HepG2 (cell line): Measurements from ENCODE around the gene SMIM24. TPM values are rescaled to one million over a fixed set of nuclear protein-coding genes. Genes with fewer than 3 reads are reported as not detected.

Source experiments
- ATAC-seq: fragments of 200-7000 bp; cut with Tn5 transposase; 3 replicates; pipeline ENCODE4 v1.9.1; 2020; ENCODE audit warnings: mild to moderate bottlenecking, moderate library complexity
- BruUV-seq: library from RNA; stranded (reverse); fragments of 400-500 nt; replicated peaks from 2 replicates; lab custom pipeline; 2021; lab: Mats Ljungman, UMichigan
- CTCF ChIA-PET: fragments of 300-600 bp; formaldehyde crosslinking; extraction: SDS; loops from one replicate; lab custom pipeline; 2021; ENCODE audit warnings: low total read pairs, inconsistent platforms, low intra/inter-chr PET ratio; lab: Yijun Ruan, JAX
- POLR2A ChIA-PET: fragments of 350-600 bp; sonication (Branson Sonifier 250); formaldehyde crosslinking; loops from one replicate; lab custom pipeline; 2020; ENCODE audit warnings: antibody characterized with exemption, inconsistent platforms; lab: Yijun Ruan, JAX
- DNase-seq: peaks from one replicate; pipeline ENCODE4 v3.0.0-alpha.2; 2015; ENCODE audit warnings: low spot score
- FAIRE-seq: peaks from 3 replicates; lab custom pipeline; 2011; peaks lifted over from hg19 to GRCh38; lab: Jason Lieb, UNC
- H2AFZ ChIP-seq: one replicate; pipeline ENCODE4 v1.6.1; 2011; ENCODE audit warnings: low read length, inconsistent platforms
- H3K27ac ChIP-seq: fragments of 300-600 bp; 3 replicates; pipeline ENCODE4 v1.8.0; 2011; ENCODE audit warnings: mixed run types, mild to moderate bottlenecking, mixed read lengths, low read length, inconsistent platforms; ENCODE audit not compliant: insufficient read depth; ENCODE audit errors: extremely low read length
- H3K27me3 ChIP-seq, 2 experiments: fragments of 200-600 bp in 1 of 2; 2 replicates in 1 of 2; 3 replicates in 1 of 2; pipeline versions ENCODE4 v1.6.0 to v1.8.0; 2011; ENCODE audit warnings: low read length in 2 of 2, mild to moderate bottlenecking in 2 of 2, moderate library complexity in 2 of 2, inconsistent platforms in 1 of 2; ENCODE audit not compliant: insufficient read depth in 2 of 2, control insufficient read depth in 1 of 2
- H3K36me3 ChIP-seq, 2 experiments: fragments of 200-600 bp in 1 of 2; replicated peaks in 1 of 2; 2 replicates in 1 of 2; 3 replicates in 1 of 2; pipeline versions ENCODE4 v1.5.1 to v1.8.0; 2011; ENCODE audit warnings: low read length in 2 of 2, inconsistent platforms in 1 of 2; ENCODE audit not compliant: insufficient read depth in 2 of 2, control insufficient read depth in 1 of 2
- H3K4me1 ChIP-seq: 2 replicates; pipeline ENCODE4 v1.5.1; 2012; ENCODE audit warnings: low read length, inconsistent platforms; ENCODE audit not compliant: insufficient read depth
- H3K4me2 ChIP-seq: 2 replicates; pipeline ENCODE4 v1.6.0; 2011; ENCODE audit warnings: low read depth, low read length, inconsistent platforms
- H3K4me3 ChIP-seq, 3 experiments: fragments of 200-600 bp in 1 of 3; sonication (generic), shearing (Covaris generic) in 1 of 3; replicated peaks in 1 of 3; 2 replicates each; pipeline ENCODE4 v1.5.1; 2011 to 2016; ENCODE audit warnings: low read length in 3 of 3, inconsistent platforms in 2 of 3, low read depth in 2 of 3, mild to moderate bottlenecking in 2 of 3, control low read depth in 1 of 3, mixed read lengths in 1 of 3; ENCODE audit not compliant: insufficient read depth in 1 of 3
- H3K79me2 ChIP-seq: one replicate; pipeline ENCODE4 v1.6.1; 2011; ENCODE audit warnings: low read length, inconsistent platforms; ENCODE audit not compliant: insufficient read depth
- H3K9ac ChIP-seq: 2 replicates; pipeline ENCODE4 v1.6.0; 2011; ENCODE audit warnings: mild to moderate bottlenecking, low read depth, low read length, inconsistent platforms; ENCODE audit not compliant: insufficient read depth
- H3K9me3 ChIP-seq: 2 replicates; pipeline ENCODE4 v1.5.1; 2012; ENCODE audit warnings: mild to moderate bottlenecking, low read length
- H4K20me1 ChIP-seq: 2 replicates; pipeline ENCODE4 v1.6.0; 2011; ENCODE audit warnings: inconsistent platforms, mild to moderate bottlenecking, low read length, moderate library complexity; ENCODE audit not compliant: insufficient read depth
- AGO2 ChIP-seq: fragments of 200-400 bp; formaldehyde crosslinking; optimal IDR thresholded peaks from 2 replicates; pipeline ENCODE3; 2017; ENCODE audit warnings: mild to moderate bottlenecking, low read depth, low read length, moderate library complexity
- WGBS: methylation state at CpG from one replicate; pipeline ENCODE4 v1.1.6; 2017; ENCODE audit warnings: low lambda C conversion rate; 5-methylcytosine and 5-hydroxymethylcytosine counted together
- in situ Hi-C: cut with HindIII; loops from 2 replicates; pipeline ENCODE4 v1.10.0; 2017; ENCODE audit warnings: low pct_unique_long_range_greater_than_20kb; ENCODE audit not compliant: extremely low pct_ligation_motif_present
- intact Hi-C: fragments of 100-400 bp; cut with micrococcal nuclease; formaldehyde crosslinking; loops from one replicate; pipeline ENCODE4 v1.10.0; 2022; ENCODE audit not compliant: unreplicated experiment
- polyA plus RNA-seq, 8 experiments: library from polyadenylated mRNA; depleted of rRNA in 3 of 8; stranded (reverse) in 7 of 8; unstranded in 1 of 8; fragments of >200 nt; fragmentation: Illumina TruSeq in 4 of 8; extraction: Trizol in 4 of 8; gene quantifications; 2 replicates each; pipeline versions ENCODE4 v1.2.1 to v1.2.3, GENCODE V29; 2011 to 2016; ENCODE audit warnings: low read depth in 4 of 8, missing spikeins in 1 of 8, mixed read lengths in 1 of 8; ENCODE audit not compliant: insufficient read depth in 1 of 8
- total RNA-seq, 5 experiments: library from RNA; depleted of rRNA; stranded (reverse); fragments of >200 nt; fragmentation: Illumina TruSeq; extraction: Trizol; gene quantifications; 2 replicates each; pipeline ENCODE4 v1.2.3, GENCODE V29; 2016; ENCODE audit warnings: low read depth in 1 of 5
- TF ChIP-seq, protein P1 (sequence below): sonication (generic); formaldehyde crosslinking; IDR thresholded peaks from 2 replicates; pipeline ENCODE4 v1.5.1; 2020; ENCODE audit warnings: mild to moderate bottlenecking, missing genetic modification reagents, borderline replicate concordance

The SMIM24 gene
- total and polyA plus RNA-seq, 2 of the 13 experiments (the other 11 are each of a cell fraction or from before 2014, with no cell fraction given): 11.2 to 70.6 TPM

DNA sequence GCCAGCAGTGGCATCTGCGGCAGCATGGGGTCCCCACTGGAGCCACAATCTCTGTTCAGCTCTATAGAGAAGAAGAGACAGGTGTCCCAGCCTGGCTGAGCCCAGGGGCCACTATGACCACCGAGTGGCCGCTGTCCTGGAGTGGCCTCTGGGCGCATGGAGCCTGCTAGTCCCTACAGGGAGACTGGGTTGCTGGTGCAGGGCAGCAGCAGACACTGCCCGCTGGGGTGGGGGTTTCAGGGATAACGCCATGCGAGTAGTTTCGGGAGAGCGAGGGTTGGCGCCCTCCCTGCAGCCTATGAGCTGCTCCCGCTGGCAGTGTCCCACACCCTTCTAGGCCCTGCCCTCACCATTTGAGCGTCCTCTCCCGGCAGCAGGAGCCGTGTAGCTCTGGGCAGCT lies 47.8 kb upstream of the SMIM24 start:
- CTCF ChIA-PET: no interaction called here
- no peak for FAIRE-seq
- Histone ChIP-seq H3K4me2 (no peak overlapping the region), H3K9ac (no peak overlapping the region), H3K27me3 (no peaks in the 10 kb centered on the region), H3K27ac (no peak overlapping the region), H3K36me3 (peaks cover 27 to 41% of the 10 kb centered on the region in 2 experiments), H3K9me3 (no peaks in the 10 kb centered on the region), H3K4me1 (no peaks in the 10 kb centered on the region), H4K20me1 (0 out of 2 replicates have a peak, but pooled peaks cover 2% of the 10 kb centered on the region)
- in situ Hi-C loops: no loop called here
- intact Hi-C loops: no loop called here
- BruUV-seq: no TSS peak
- no peak for DNase-seq
- TF ChIP-seq AGO2: peak; percentile 31
- TF ChIP-seq, protein P1, sequence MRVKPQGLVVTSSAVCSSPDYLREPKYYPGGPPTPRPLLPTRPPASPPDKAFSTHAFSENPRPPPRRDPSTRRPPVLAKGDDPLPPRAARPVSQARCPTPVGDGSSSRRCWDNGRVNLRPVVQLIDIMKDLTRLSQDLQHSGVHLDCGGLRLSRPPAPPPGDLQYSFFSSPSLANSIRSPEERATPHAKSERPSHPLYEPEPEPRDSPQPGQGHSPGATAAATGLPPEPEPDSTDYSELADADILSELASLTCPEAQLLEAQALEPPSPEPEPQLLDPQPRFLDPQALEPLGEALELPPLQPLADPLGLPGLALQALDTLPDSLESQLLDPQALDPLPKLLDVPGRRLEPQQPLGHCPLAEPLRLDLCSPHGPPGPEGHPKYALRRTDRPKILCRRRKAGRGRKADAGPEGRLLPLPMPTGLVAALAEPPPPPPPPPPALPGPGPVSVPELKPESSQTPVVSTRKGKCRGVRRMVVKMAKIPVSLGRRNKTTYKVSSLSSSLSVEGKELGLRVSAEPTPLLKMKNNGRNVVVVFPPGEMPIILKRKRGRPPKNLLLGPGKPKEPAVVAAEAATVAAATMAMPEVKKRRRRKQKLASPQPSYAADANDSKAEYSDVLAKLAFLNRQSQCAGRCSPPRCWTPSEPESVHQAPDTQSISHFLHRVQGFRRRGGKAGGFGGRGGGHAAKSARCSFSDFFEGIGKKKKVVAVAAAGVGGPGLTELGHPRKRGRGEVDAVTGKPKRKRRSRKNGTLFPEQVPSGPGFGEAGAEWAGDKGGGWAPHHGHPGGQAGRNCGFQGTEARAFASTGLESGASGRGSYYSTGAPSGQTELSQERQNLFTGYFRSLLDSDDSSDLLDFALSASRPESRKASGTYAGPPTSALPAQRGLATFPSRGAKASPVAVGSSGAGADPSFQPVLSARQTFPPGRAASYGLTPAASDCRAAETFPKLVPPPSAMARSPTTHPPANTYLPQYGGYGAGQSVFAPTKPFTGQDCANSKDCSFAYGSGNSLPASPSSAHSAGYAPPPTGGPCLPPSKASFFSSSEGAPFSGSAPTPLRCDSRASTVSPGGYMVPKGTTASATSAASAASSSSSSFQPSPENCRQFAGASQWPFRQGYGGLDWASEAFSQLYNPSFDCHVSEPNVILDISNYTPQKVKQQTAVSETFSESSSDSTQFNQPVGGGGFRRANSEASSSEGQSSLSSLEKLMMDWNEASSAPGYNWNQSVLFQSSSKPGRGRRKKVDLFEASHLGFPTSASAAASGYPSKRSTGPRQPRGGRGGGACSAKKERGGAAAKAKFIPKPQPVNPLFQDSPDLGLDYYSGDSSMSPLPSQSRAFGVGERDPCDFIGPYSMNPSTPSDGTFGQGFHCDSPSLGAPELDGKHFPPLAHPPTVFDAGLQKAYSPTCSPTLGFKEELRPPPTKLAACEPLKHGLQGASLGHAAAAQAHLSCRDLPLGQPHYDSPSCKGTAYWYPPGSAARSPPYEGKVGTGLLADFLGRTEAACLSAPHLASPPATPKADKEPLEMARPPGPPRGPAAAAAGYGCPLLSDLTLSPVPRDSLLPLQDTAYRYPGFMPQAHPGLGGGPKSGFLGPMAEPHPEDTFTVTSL (CRISPR knock-in tag): no peak
- TF ChIP-seq, all 625 proteins: peak for 1
- H3K4me3 ChIP-seq: no peak overlapping the region
- no peak overlapping the region for H2AFZ ChIP-seq
- no peaks in the 10 kb centered on the region for H3K79me2 ChIP-seq
- 100% methylated on average over 11 of the region's 14 CpGs for WGBS
- POLR2A ChIA-PET: no interaction called here
- ATAC-seq: no peak
